SW 1271 (cell line): Measurements from ENCODE around the gene UTP15.

Experiments
- DNase-seq, 2 experiments: peaks; one replicate each; lab custom pipeline; 2025; lab: John Stamatoyannopoulos, UW

Gene UTP15

GRCh38 chr5:73565969-73566547 lies 515 bp downstream of the UTP15 start:
- DNase-seq: no peak

- no peak for DNase-seq
Measured at GRCh38 chr5:73582285-73583145, 17.0 kb downstream of the UTP15 start.

- DNase-seq: no peak
Measured at GRCh38 chr5:73587923-73588322, 22.4 kb downstream of the UTP15 start.

- peak; percentile 39 to 81 for DNase-seq
Measured at GRCh38 chr5:73591102-73591695, 25.7 kb downstream of the UTP15 start.

- no peak for DNase-seq
Measured at GRCh38 chr5:73591698-73592501, 26.4 kb downstream of the UTP15 start.

GRCh38 chr5:73592551-73592950 lies 27.0 kb downstream of the UTP15 start:
- no peak for DNase-seq

- peak; percentile 31 to 70 for DNase-seq
Measured at GRCh38 chr5:73596705-73597328, 31.3 kb downstream of the UTP15 start.

GRCh38 chr5:73599380-73599779 lies 33.8 kb downstream of the UTP15 start:
- DNase-seq: no peak

- DNase-seq: no peak
Measured at GRCh38 chr5:73603998-73604397, 38.5 kb downstream of the UTP15 start.

GRCh38 chr5:73605223-73606087 lies 39.9 kb downstream of the UTP15 start:
- DNase-seq: no peak

GRCh38 chr5:73606206-73606753 lies 40.7 kb downstream of the UTP15 start:
- DNase-seq: no peak

GRCh38 chr5:73607228-73607627 lies 41.7 kb downstream of the UTP15 start:
- no peak for DNase-seq

- no peak for DNase-seq
Measured at GRCh38 chr5:73612799-73613198, 47.3 kb downstream of the UTP15 start.

- no peak for DNase-seq
Measured at GRCh38 chr5:73615085-73615484, 49.5 kb downstream of the UTP15 start.

GRCh38 chr5:73615947-73616346 lies 50.4 kb downstream of the UTP15 start:
- DNase-seq: no peak

- no peak for DNase-seq
Measured at GRCh38 chr5:73617510-73618279, 52.2 kb downstream of the UTP15 start.

- DNase-seq: no peak
Measured at GRCh38 chr5:73619606-73620333, 54.2 kb downstream of the UTP15 start.

GRCh38 chr5:73620334-73620687 lies 54.8 kb downstream of the UTP15 start:
- no peak for DNase-seq

- DNase-seq: no peak
Measured at GRCh38 chr5:73623060-73623459, 57.5 kb downstream of the UTP15 start.
